NCI-H2107 treated with DMSO at 0.1 percent for 48 hours (cell line): ENCODE results near the gene MACROD2.
"Not testable (repeated sequence)": the region's sequence is repeated elsewhere in the genome, so short reads cannot be mapped to it uniquely, and the experiment has no call there.

Experiments used
- DNase-seq: peaks from one replicate; lab custom pipeline; 2025; ENCODE audit not compliant: unreplicated experiment; lab: John Stamatoyannopoulos, UW

MACROD2 gene

GRCh38 chr20:16005915-16006493 is 2010.7 kb downstream of the MACROD2 start:
- no peak for DNase-seq

- no peak for DNase-seq
Observed at GRCh38 chr20:16007164-16007563, 2011.8 kb downstream of the MACROD2 start.

- no peak for DNase-seq
Observed at GRCh38 chr20:16007962-16008361, 2012.6 kb downstream of the MACROD2 start.

GRCh38 chr20:16011056-16011455 is 2015.7 kb downstream of the MACROD2 start:
- no peak for DNase-seq

- no peak for DNase-seq
Observed at GRCh38 chr20:16011519-16011918, 2016.2 kb downstream of the MACROD2 start.

GRCh38 chr20:16012934-16013333 is 2017.6 kb downstream of the MACROD2 start:
- DNase-seq, result not testable (repeated sequence)

GRCh38 chr20:16013631-16014030 is 2018.3 kb downstream of the MACROD2 start:
- no peak for DNase-seq

GRCh38 chr20:16014436-16014835 is 2019.1 kb downstream of the MACROD2 start:
- DNase-seq, result no peak

- no peak for DNase-seq
Observed at GRCh38 chr20:16017656-16018055, 2022.3 kb downstream of the MACROD2 start.

GRCh38 chr20:16018881-16019280 is 2023.6 kb downstream of the MACROD2 start:
- DNase-seq, result no peak

- no peak for DNase-seq
Observed at GRCh38 chr20:16020971-16021370, 2025.7 kb downstream of the MACROD2 start.

- no peak for DNase-seq
Observed at GRCh38 chr20:16025084-16025483, 2029.8 kb downstream of the MACROD2 start.

GRCh38 chr20:16027686-16028085 is 2032.4 kb downstream of the MACROD2 start:
- DNase-seq, result no peak

GRCh38 chr20:16028923-16029322 is 2033.6 kb downstream of the MACROD2 start:
- no peak for DNase-seq

- DNase-seq, result no peak
Observed at GRCh38 chr20:16030253-16030652, 2034.9 kb downstream of the MACROD2 start.

- no peak for DNase-seq
Observed at GRCh38 chr20:16035576-16035975, 2040.3 kb downstream of the MACROD2 start.

GRCh38 chr20:16036331-16036730 is 2041.0 kb downstream of the MACROD2 start:
- no peak for DNase-seq

- no peak for DNase-seq
Observed at GRCh38 chr20:16040742-16041141, 2045.4 kb downstream of the MACROD2 start.

- DNase-seq, result no peak
Observed at GRCh38 chr20:16042731-16043130, 2047.4 kb downstream of the MACROD2 start.

- no peak for DNase-seq
Observed at GRCh38 chr20:16043931-16044330, 2048.6 kb downstream of the MACROD2 start.

GRCh38 chr20:16048876-16049275 is 2053.6 kb downstream of the MACROD2 start:
- DNase-seq, result no peak

GRCh38 chr20:16049529-16050093 is 2054.3 kb downstream of the MACROD2 start:
- DNase-seq, result no peak

GRCh38 chr20:16050366-16050765 is 2055.1 kb downstream of the MACROD2 start:
- DNase-seq, result no peak
